Breast epithelium (tissue), 4 donors: Measurements from ENCODE around the gene ERAS. TPM values are rescaled to one million over a fixed set of nuclear protein-coding genes. Genes with fewer than 3 reads are reported as not detected.
"Not testable (repeated sequence)": the region's sequence is repeated elsewhere in the genome, so short reads cannot be mapped to it uniquely, and the experiment has no call there.

Source experiments
- DNase-seq, 2 donors: peaks; one replicate each; pipeline ENCODE4 v3.0.0-alpha.2; 2019; ENCODE audit warnings: low spot score in 2 of 2
- H3K27ac ChIP-seq, 2 donors: fragments of 200-600 bp; sonication (generic) in 1 of 2; one replicate each; pipeline ENCODE4 v1.5.1; 2016 to 2019; ENCODE audit warnings: mild to moderate bottlenecking in 1 of 2
- H3K27me3 ChIP-seq, 2 donors: fragments of 200-600 bp; sonication (generic) in 1 of 2; one replicate each; pipeline versions ENCODE4 v1.5.1 to v1.6.0; 2017 to 2019; ENCODE audit warnings: control low read depth in 1 of 2, mild to moderate bottlenecking in 1 of 2
- H3K36me3 ChIP-seq: fragments of 200-600 bp; one replicate; pipeline ENCODE4 v1.5.1; 2019
- H3K4me1 ChIP-seq, 2 donors: fragments of 200-600 bp; sonication (generic); one replicate each; pipeline ENCODE4 v1.5.1; 2016 to 2019; ENCODE audit warnings: control low read depth in 1 of 2
- H3K4me3 ChIP-seq, 3 donors: fragments of 200-600 bp; sonication (generic); 1 replicate in 2 of 3; 2 replicates in 1 of 3; pipeline ENCODE4 v1.5.1; 2016 to 2019; ENCODE audit warnings: mild to moderate bottlenecking in 3 of 3, moderate library complexity in 2 of 3
- H3K9me3 ChIP-seq, 2 donors: fragments of 200-600 bp; sonication (generic) in 1 of 2; one replicate each; pipeline ENCODE4 v1.5.1; 2016 to 2019; ENCODE audit warnings: control low read depth in 1 of 2
- POLR2A ChIP-seq: fragments of 450-650 bp; IDR thresholded peaks from one replicate; pipeline ENCODE4 v1.6.1; 2016; ENCODE audit warnings: antibody characterized with exemption, mild to moderate bottlenecking, moderate library complexity
- POLR2AphosphoS5 ChIP-seq, 3 donors: sonication (generic); formaldehyde crosslinking; IDR thresholded peaks; one replicate each; pipeline ENCODE4 v1.6.1; 2017; ENCODE audit warnings: antibody characterized with exemption in 3 of 3
- intact Hi-C: fragments of 100-400 bp; cut with DNase I; formaldehyde crosslinking; loops from one replicate; pipeline ENCODE4 v1.15.1; 2023; ENCODE audit warnings: low total_unique reads
- total RNA-seq, 3 donors: library from RNA; depleted of rRNA; stranded (reverse); fragments of >200 nt; gene quantifications; one replicate each; pipeline ENCODE4 v1.1.0, GENCODE V29; 2016
- TF ChIP-seq, protein P1 (sequence below), 3 donors: fragments of 450-650 bp; IDR thresholded peaks; one replicate each; pipeline ENCODE4 v1.5.1; 2016 to 2017; ENCODE audit warnings: antibody characterized with exemption in 3 of 3, mild to moderate bottlenecking in 3 of 3, moderate library complexity in 3 of 3

ERAS gene
- total RNA-seq, 3 donors from 2014 or later: 0.73 TPM; not detected in 2

- no peaks in the 10 kb centered on the region for H3K4me1 ChIP-seq
- DNase-seq: no peak
- H3K4me3 ChIP-seq: peak within 1 kb of the TSS; percentile 9 to 60 (median 43)
- no peak within 1 kb of the TSS for H3K27ac ChIP-seq
- intact Hi-C loops: no loop called here
- H3K36me3 ChIP-seq: no peaks in the 10 kb centered on the region
- H3K27me3 ChIP-seq: peaks cover 0 to 36% of the 10 kb centered on the region in 2 donors
- no peak for TF ChIP-seq POLR2AphosphoS5 (IDR thresholded peaks at IDR 0.05)
- no peaks in the 10 kb centered on the region for H3K9me3 ChIP-seq
Measured at GRCh38 chrX:48835524-48836329, 9.4 kb downstream of the ERAS start, which contains the start of gene PCSK1N. TSS of gene PCSK1N (minus strand) at chrX:48835610. CDS start at chrX:48835532, 78 bp downstream.

DNA sequence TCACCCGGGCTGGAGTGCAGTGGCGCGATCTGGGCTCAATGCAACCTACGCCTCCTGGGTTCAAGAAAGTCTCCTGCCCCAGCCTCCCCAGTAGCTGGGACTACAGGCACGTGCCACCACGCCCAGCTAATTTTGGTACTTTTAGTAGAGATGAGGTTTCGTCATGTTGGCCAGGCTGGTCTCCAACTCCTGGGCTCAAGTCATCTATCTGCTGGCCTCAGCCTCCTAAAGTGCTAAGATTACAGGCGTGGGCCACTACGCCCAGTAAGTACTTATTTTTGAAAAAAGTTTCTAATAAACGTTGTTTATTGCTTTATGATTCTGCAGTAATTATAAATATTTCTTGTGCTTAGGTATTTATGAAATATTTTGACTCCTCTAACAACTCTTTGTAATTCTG, 13.4 kb downstream of the ERAS start:
- Histone ChIP-seq H3K4me1 (no peaks in the 10 kb centered on the region), H3K9me3 (no peaks in the 10 kb centered on the region), H3K36me3 (no peaks in the 10 kb centered on the region), H3K27me3 (peaks cover 0 to 7% of the 10 kb centered on the region in 2 donors), H3K27ac (no peak overlapping the region), H3K4me3 (no peak overlapping the region)
- intact Hi-C loops: no loop called here
- TF ChIP-seq POLR2A: no peak
- DNase-seq: no peak

DNA sequence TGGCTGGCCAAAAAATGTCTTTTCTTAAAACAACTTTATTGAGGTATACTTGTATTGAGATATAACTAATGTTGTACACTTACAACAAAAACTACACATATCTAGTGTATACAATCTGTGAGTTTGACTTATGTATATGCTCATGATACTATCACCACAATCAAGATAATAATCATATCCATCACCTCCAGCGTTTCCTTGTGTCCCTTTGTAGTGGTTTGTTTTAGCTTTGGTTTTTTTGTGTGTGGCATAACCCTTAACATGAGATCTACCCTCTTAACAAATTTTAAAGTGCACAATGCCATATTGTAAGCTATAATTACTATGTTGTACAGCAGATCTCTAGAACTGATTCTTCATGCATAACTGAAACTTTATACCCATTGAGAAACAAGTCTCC, 22.5 kb downstream of the ERAS start:
- no peaks in the 10 kb centered on the region for H3K9me3 ChIP-seq
- no peaks in the 10 kb centered on the region for H3K36me3 ChIP-seq
- H3K27ac ChIP-seq: no peak overlapping the region
- H3K4me1 ChIP-seq: no peaks in the 10 kb centered on the region
- peaks cover 0 to 59% of the 10 kb centered on the region in 2 donors for H3K27me3 ChIP-seq
- DNase-seq: no peak
- intact Hi-C loops: no loop called here
- TF ChIP-seq, protein P1, sequence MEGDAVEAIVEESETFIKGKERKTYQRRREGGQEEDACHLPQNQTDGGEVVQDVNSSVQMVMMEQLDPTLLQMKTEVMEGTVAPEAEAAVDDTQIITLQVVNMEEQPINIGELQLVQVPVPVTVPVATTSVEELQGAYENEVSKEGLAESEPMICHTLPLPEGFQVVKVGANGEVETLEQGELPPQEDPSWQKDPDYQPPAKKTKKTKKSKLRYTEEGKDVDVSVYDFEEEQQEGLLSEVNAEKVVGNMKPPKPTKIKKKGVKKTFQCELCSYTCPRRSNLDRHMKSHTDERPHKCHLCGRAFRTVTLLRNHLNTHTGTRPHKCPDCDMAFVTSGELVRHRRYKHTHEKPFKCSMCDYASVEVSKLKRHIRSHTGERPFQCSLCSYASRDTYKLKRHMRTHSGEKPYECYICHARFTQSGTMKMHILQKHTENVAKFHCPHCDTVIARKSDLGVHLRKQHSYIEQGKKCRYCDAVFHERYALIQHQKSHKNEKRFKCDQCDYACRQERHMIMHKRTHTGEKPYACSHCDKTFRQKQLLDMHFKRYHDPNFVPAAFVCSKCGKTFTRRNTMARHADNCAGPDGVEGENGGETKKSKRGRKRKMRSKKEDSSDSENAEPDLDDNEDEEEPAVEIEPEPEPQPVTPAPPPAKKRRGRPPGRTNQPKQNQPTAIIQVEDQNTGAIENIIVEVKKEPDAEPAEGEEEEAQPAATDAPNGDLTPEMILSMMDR (IDR thresholded peaks at IDR 0.05): no peak
- TF ChIP-seq POLR2A (no peak), POLR2AphosphoS5 (IDR thresholded peaks at IDR 0.05) (no peak)
- no peak overlapping the region for H3K4me3 ChIP-seq

GRCh38 chrX:48852857-48853256, 26.5 kb downstream of the ERAS start:
- Histone ChIP-seq H3K4me1 (no peaks in the 10 kb centered on the region), H3K27ac (no peak overlapping the region), H3K4me3 (no peak overlapping the region), H3K36me3 (no peaks in the 10 kb centered on the region), H3K27me3 (peaks cover 0 to 52% of the 10 kb centered on the region in 2 donors), H3K9me3 (no peaks in the 10 kb centered on the region)
- intact Hi-C loops: no loop called here
- TF ChIP-seq POLR2A (no peak), POLR2AphosphoS5 (IDR thresholded peaks at IDR 0.05) (no peak)
- TF ChIP-seq, protein P1 (IDR thresholded peaks at IDR 0.05): no peak
- DNase-seq: no peak

DNA sequence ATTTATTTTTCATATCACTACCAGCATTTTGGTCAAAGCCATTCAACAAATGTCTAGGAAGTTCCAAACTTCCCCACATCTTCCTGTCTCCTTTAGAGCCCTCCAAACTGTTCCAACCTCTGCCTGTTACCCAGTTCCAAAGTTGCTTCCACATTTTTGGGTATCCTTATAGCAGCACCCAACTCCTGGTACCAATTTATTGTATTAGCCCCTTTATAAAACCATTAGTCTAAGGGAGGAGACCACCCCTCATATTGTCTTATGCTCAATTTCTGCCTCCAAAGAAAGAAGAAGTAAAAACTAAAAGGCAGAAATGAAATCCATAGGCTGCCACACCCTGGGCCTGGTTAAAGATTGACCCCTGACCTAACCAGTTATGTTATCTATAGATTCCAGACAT, 27.2 kb downstream of the ERAS start:
- H3K4me1 ChIP-seq, H3K27ac ChIP-seq, H3K4me3 ChIP-seq, intact Hi-C loops, DNase-seq, H3K36me3 ChIP-seq, H3K9me3 ChIP-seq: not testable (repeated sequence)
- H3K27me3 ChIP-seq: peaks cover 0 to 49% of the 10 kb centered on the region in 2 donors

- H3K36me3 ChIP-seq, intact Hi-C loops, DNase-seq, H3K4me1 ChIP-seq, H3K27ac ChIP-seq, H3K9me3 ChIP-seq, H3K4me3 ChIP-seq: not testable (repeated sequence)
- peaks cover 0 to 46% of the 10 kb centered on the region in 2 donors for H3K27me3 ChIP-seq
Measured at GRCh38 chrX:48854121-48854804, 27.9 kb downstream of the ERAS start.

- DNase-seq: no peak
- Histone ChIP-seq H3K9me3 (no peaks in the 10 kb centered on the region), H3K27ac (no peak overlapping the region), H3K36me3 (no peaks in the 10 kb centered on the region), H3K4me1 (no peaks in the 10 kb centered on the region), H3K27me3 (peaks cover 0 to 41% of the 10 kb centered on the region in 2 donors), H3K4me3 (no peak overlapping the region)
- TF ChIP-seq, protein P1 (IDR thresholded peaks at IDR 0.05): no peak
- TF ChIP-seq POLR2A: no peak
- TF ChIP-seq POLR2AphosphoS5 (IDR thresholded peaks at IDR 0.05): no peak
- intact Hi-C loops: no loop called here
Measured at GRCh38 chrX:48854898-48855297, 28.6 kb downstream of the ERAS start.
